ENCODE results near the gene PMM1.
"Not testable (repeated sequence)": the region's sequence is repeated elsewhere in the genome, so short reads cannot be mapped to it uniquely, and the experiment has no call there.

The PMM1 gene

GRCh38 chr22:41596776-41597634 lies 7.4 kb upstream of the PMM1 start:
- DNase-seq, result no peak

- DNase-seq, result no peak
Measured at GRCh38 chr22:41595703-41596102, 6.1 kb upstream of the PMM1 start.

- DNase-seq, result not testable (repeated sequence)
Measured at GRCh38 chr22:41593336-41593960, 3.8 kb upstream of the PMM1 start.

GRCh38 chr22:41587347-41587723 lies 2.3 kb downstream of the PMM1 start:
- DNase-seq, result no peak

- no peak for DNase-seq
Measured at GRCh38 chr22:41585898-41586297, 3.7 kb downstream of the PMM1 start.

- no peak for DNase-seq
Measured at GRCh38 chr22:41584881-41585280, 4.8 kb downstream of the PMM1 start.

GRCh38 chr22:41582694-41583093 lies 6.9 kb downstream of the PMM1 start:
- no peak for DNase-seq

- no peak for DNase-seq
Measured at GRCh38 chr22:41579997-41580355, 9.7 kb downstream of the PMM1 start.

GRCh38 chr22:41579297-41579996 lies 10.2 kb downstream of the PMM1 start:
- DNase-seq, result no peak

GRCh38 chr22:41578818-41579217 lies 10.8 kb downstream of the PMM1 start:
- no peak for DNase-seq

- DNase-seq, result no peak
Measured at GRCh38 chr22:41578114-41578513, 11.5 kb downstream of the PMM1 start.

- peak; percentile 43 for DNase-seq
Measured at GRCh38 chr22:41576877-41577276, 12.8 kb downstream of the PMM1 start.

GRCh38 chr22:41575533-41575932 lies 14.1 kb downstream of the PMM1 start:
- DNase-seq, result no peak

GRCh38 chr22:41574847-41575381 lies 14.7 kb downstream of the PMM1 start:
- DNase-seq, result no peak

- no peak for DNase-seq
Measured at GRCh38 chr22:41573677-41574076, 16.0 kb downstream of the PMM1 start.

- DNase-seq, result not testable (repeated sequence)
Measured at GRCh38 chr22:41572305-41572704, 17.3 kb downstream of the PMM1 start.

- no peak for DNase-seq
Measured at GRCh38 chr22:41571786-41572185, 17.9 kb downstream of the PMM1 start.

- DNase-seq, result no peak
Measured at GRCh38 chr22:41570221-41570620, 19.4 kb downstream of the PMM1 start.

GRCh38 chr22:41568811-41569210 lies 20.8 kb downstream of the PMM1 start:
- DNase-seq, result no peak

- no peak for DNase-seq
Measured at GRCh38 chr22:41567512-41567768, 22.2 kb downstream of the PMM1 start.

- peak; percentile 42 for DNase-seq
Measured at GRCh38 chr22:41565403-41566054, 24.1 kb downstream of the PMM1 start.

- no peak for DNase-seq
Measured at GRCh38 chr22:41564563-41564962, 25.1 kb downstream of the PMM1 start.

GRCh38 chr22:41563051-41563711 lies 26.5 kb downstream of the PMM1 start:
- peak; percentile 10 for DNase-seq
